ENCODE results near the gene PDE2A.
A peak's percentile ranks its signal among the peaks of the same experiment; 100 is the strongest.

The PDE2A gene

DNA sequence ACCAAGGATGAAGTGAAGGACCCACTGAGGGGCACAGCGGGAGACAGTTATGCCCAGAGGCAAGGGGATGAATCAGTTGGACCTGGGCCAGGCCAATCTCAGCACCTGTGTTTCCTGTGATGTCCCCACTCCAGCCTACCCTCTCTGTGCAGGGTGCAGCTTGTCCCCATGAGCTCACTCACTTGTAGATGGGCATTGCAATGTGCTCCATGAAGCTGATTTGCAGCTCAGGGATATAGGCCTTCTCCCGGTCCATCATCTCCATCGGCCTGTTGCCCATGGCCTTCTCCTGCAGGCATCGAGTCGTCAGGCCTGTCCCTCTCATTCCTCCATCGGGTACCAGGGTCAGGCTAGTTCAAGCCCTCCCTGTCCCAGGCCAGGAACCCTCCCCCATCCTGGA is 96.2 kb downstream of the PDE2A start:
- DNase-seq (ENCODE audit: low spot score): no peak
- TF ChIP-seq CTCF (IDR thresholded peaks at IDR 0.05; ENCODE audit: extremely low read depth, missing control alignments): no peak

DNA sequence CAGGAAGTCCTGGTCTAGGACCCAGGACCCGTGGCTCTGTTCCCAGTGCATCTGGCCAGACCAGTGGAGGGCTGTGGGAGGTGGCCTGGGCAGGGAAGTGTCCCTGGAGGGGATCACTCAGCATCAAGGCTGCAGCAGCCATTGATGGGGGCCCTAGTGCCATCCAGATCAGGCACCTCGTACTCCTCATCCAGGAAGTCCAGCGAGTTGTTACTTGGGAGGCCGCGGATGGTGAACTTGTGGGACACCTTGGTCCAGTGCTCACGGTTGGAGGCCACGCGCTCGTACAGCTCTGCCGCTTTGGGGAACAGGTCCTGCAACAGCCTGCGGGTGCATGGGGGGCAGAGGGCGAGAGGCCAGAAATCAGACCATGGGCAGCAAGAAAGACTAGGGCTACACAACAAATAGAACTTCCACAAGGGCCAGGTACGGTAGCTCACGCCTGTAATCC is 96.9 kb downstream of the PDE2A start:
- TF ChIP-seq CTCF (IDR thresholded peaks at IDR 0.05; ENCODE audit: extremely low read depth, missing control alignments): no peak
- peak; percentile 5 for DNase-seq (ENCODE audit: low spot score)

- TF ChIP-seq CTCF (IDR thresholded peaks at IDR 0.05; ENCODE audit: extremely low read depth, missing control alignments): no peak
- DNase-seq (ENCODE audit: low spot score): no peak
Measured at GRCh38 chr11:72576661-72577060, 97.6 kb downstream of the PDE2A start.

GRCh38 chr11:72576243-72576595 is 98.0 kb downstream of the PDE2A start:
- no peak for DNase-seq (ENCODE audit: low spot score)
- TF ChIP-seq CTCF (IDR thresholded peaks at IDR 0.05; ENCODE audit: extremely low read depth, missing control alignments): no peak

DNA sequence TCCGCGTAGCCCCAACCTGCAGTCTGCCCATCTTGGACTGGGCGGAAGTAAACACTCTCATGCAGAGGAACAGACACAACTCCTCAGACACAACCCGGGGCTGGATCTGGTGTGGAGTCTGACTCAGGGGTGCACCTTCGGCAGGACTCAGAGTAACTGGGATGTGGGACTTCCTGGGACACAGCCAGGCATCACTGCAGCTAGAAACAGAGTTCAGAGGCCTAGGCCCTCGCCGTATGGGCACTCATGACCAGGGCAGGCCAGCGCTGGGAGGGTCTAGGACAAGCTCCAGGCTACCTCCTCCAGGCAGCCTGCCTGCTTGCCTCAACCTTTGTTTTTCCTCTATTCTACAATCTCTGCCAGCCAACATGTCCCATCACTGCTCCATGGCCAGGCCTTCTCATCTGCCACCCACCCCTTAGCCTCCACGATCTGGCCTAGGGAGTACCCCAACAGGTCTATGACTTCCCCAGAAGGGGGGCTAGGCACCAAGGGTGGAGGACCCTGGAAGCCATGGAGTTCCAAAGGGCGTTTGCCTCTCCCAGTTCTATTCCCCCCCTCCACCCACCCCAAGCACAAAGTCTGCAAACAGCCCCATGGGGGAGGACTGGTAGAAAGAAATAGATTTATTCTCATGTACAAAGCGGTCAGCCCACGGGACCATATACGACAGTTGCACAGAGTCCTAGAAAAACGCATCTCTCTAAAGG is 98.5 kb downstream of the PDE2A start:
- no peak for DNase-seq (ENCODE audit: low spot score)
- no peak for TF ChIP-seq CTCF (IDR thresholded peaks at IDR 0.05; ENCODE audit: extremely low read depth, missing control alignments)

DNA sequence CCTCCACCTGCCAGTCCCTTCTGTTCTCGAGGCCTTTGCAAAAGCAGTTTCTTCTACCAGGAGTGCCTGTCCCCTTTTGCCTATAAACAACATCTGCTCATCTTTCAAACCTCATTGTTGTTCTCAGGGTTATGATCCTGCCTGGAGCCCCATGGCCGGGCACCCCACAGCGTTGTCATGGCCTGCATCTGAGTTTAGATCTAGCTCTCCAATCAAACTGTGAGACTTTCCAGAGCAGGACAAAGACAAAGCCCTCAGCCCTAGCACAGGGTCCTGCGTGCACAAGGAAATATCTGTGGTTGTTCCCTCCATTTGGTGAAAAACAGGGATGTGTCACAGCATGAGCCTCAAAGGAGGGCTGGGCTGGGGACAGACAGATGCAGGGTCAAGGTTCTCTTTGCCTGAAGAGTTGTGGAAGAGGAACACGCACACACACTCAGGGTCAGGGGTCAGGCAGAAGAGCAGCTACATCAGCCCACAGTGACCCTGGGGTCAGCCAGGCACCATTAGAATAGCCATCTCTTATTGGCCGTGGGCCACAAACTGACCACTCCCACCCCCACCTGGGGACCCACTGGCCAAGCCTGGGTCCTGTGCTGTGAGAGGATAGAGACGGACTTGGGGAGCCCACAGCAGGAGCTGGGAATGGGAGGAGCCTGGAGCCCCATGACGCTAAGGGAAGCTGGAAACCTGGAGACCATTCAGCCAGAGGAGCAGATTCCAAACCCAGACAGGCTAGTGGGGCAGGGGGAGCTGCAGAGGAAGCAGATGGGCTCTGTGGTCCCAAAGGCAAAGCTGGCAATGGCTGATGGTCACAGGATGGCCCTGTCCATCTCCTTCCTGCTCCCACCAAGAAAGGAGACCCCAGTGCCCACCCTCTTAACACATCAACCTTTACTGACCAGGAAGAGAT is 99.4 kb downstream of the PDE2A start:
- no peak for TF ChIP-seq CTCF (IDR thresholded peaks at IDR 0.05; ENCODE audit: extremely low read depth, missing control alignments)
- no peak for DNase-seq (ENCODE audit: low spot score)

DNA sequence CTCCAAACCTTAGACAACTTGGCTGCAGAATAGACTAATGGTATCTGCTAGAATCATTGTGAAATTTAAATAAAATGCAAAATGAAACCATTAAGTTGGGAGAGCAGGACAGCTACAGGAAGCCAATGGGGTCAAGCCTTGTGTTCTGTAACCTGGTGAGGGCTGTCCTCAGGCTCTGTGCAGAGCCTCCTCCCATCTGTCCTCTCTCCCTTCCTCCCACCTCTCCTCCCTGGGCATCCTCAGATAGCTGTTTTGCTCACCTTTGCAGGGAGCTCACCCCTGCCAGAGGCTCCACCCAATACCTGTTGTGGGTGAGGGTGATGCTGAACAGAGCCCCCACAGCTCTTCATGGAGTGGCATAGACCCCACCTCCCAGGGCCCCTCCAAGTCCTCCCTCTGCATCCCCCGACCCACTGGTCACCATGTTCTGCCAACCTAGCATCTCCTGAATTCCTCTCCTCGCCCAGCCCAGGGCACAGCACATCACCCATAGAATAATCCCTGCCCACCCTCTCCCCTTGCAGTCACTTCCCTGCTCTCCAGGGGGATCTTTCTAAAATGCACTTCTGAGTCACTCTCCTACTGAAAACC is 100.3 kb downstream of the PDE2A start:
- DNase-seq (ENCODE audit: low spot score): no peak
- no peak for TF ChIP-seq CTCF (IDR thresholded peaks at IDR 0.05; ENCODE audit: extremely low read depth, missing control alignments)

All from GM20000 (cell line).